HCT116 (cell line): ENCODE data around the gene CCDC80.

Experiments used
- EGR1 ChIP-seq: IDR thresholded peaks from 2 replicates; pipeline ENCODE4 v1.6.1; 2012; ENCODE audit warnings: low read depth
- ELF1 ChIP-seq: IDR thresholded peaks from 2 replicates; pipeline ENCODE4 v1.6.1; 2012; ENCODE audit warnings: low read depth, borderline replicate concordance
- EZH2 ChIP-seq: fragments of 200-600 bp; sonication (generic); IDR thresholded peaks from 2 replicates; pipeline ENCODE4 v1.6.1; 2017; ENCODE audit warnings: antibody characterized with exemption, mixed run types
- EZH2phosphoT487 ChIP-seq: fragments of 200-600 bp; IDR thresholded peaks from 2 replicates; pipeline ENCODE4 v1.6.1; 2018; ENCODE audit warnings: antibody characterized with exemption, borderline replicate concordance
- POLR2A ChIP-seq: IDR thresholded peaks from 2 replicates; pipeline ENCODE4 v1.7.0; 2011; ENCODE audit warnings: borderline replicate concordance; ENCODE audit not compliant: insufficient read depth, insufficient read length; ENCODE audit errors: extremely low read depth
- RAD21 ChIP-seq: IDR thresholded peaks from 2 replicates; pipeline ENCODE4 v1.6.1; 2012; ENCODE audit warnings: low read depth, mild to moderate bottlenecking
- SIN3A ChIP-seq: IDR thresholded peaks from 2 replicates; pipeline ENCODE4 v1.6.1; 2012; ENCODE audit warnings: low read depth
- TF ChIP-seq, protein P1 (sequence below), 3 experiments: fragments of 200-600 bp in 1 of 3; sonication (generic) in 1 of 3; IDR thresholded peaks in 2 of 3; conservative IDR thresholded peaks in 1 of 3; 2 replicates each; pipeline ENCODE4 v1.5.1; 2012 to 2017; ENCODE audit warnings: low read depth in 2 of 3, low read length in 2 of 3, antibody characterized with exemption in 1 of 3, borderline replicate concordance in 1 of 3, control low read depth in 1 of 3, mild to moderate bottlenecking in 1 of 3, mixed read lengths in 1 of 3, mixed run types in 1 of 3, moderate library complexity in 1 of 3; ENCODE audit not compliant: insufficient read depth in 1 of 3
- TF ChIP-seq, protein P2 (sequence below): IDR thresholded peaks from 2 replicates; pipeline ENCODE4 v1.6.1; 2012

DNA sequence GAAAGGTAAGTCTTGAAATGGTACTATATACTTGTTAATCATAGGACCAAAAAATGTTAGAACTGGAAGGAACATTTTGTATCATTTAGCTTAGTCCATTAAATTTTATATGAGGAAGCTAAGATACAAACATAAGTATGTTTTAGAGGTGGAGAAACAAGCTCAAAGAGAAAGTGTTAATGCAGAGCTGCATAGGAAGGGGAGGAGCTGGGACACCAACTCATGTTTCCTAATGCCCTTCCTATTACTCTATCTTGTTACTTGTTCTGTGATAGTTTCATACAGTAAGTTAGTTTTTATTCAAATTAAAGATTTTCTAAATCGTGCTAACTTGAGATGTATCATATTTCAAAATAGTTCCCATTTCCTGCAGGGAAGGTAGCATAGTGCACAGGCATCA, 71.7 kb downstream of the CCDC80 start:
- TF ChIP-seq ELF1 (no peak), EZH2phosphoT487 (no peak), EGR1 (no peak), POLR2A (no peak), SIN3A (no peak), EZH2 (no peak), RAD21 (no peak)
- TF ChIP-seq, protein P1, sequence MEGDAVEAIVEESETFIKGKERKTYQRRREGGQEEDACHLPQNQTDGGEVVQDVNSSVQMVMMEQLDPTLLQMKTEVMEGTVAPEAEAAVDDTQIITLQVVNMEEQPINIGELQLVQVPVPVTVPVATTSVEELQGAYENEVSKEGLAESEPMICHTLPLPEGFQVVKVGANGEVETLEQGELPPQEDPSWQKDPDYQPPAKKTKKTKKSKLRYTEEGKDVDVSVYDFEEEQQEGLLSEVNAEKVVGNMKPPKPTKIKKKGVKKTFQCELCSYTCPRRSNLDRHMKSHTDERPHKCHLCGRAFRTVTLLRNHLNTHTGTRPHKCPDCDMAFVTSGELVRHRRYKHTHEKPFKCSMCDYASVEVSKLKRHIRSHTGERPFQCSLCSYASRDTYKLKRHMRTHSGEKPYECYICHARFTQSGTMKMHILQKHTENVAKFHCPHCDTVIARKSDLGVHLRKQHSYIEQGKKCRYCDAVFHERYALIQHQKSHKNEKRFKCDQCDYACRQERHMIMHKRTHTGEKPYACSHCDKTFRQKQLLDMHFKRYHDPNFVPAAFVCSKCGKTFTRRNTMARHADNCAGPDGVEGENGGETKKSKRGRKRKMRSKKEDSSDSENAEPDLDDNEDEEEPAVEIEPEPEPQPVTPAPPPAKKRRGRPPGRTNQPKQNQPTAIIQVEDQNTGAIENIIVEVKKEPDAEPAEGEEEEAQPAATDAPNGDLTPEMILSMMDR (IDR thresholded peaks at IDR 0.05 in 2 of 3, conservative IDR thresholded peaks at IDR 0.05 in 1 of 3; ENCODE audit: borderline replicate concordance in 1 of 3, insufficient read depth in 1 of 3, low read depth in 2 of 3, low read length in 2 of 3): no peak
- TF ChIP-seq, protein P2, sequence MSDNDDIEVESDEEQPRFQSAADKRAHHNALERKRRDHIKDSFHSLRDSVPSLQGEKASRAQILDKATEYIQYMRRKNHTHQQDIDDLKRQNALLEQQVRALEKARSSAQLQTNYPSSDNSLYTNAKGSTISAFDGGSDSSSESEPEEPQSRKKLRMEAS: no peak
